HG02840 (cell line): Measurements from ENCODE around the gene LARP1.

Source experiments
- ATAC-seq: cut with Tn5 transposase; IDR thresholded peaks from one replicate; pipeline ENCODE4 v1.9.1; 2021; ENCODE audit warnings: mild to moderate bottlenecking, moderate library complexity, moderate number of reproducible peaks; ENCODE audit not compliant: unreplicated experiment, low FRiP score

LARP1 gene

DNA sequence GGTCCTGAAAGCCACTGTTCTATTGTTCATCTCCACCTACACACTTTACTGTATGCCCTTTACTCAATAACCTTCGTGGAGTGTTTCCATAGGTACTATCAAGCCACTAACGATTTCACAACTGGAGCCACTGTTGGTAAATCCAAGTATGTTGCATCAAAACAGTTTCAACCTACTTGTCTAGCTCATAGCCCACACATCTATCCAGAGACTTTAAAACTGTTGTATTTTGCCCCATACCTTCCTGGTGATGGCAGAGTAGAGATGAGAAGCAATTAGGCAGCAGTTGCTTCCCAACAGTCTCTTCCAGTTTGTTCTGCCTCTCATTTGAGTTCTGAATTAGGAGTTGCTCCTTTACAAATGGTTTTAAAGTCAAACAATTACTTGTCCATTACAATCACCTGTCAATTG lies 94.6 kb downstream of the LARP1 start:
- no peak for ATAC-seq

DNA sequence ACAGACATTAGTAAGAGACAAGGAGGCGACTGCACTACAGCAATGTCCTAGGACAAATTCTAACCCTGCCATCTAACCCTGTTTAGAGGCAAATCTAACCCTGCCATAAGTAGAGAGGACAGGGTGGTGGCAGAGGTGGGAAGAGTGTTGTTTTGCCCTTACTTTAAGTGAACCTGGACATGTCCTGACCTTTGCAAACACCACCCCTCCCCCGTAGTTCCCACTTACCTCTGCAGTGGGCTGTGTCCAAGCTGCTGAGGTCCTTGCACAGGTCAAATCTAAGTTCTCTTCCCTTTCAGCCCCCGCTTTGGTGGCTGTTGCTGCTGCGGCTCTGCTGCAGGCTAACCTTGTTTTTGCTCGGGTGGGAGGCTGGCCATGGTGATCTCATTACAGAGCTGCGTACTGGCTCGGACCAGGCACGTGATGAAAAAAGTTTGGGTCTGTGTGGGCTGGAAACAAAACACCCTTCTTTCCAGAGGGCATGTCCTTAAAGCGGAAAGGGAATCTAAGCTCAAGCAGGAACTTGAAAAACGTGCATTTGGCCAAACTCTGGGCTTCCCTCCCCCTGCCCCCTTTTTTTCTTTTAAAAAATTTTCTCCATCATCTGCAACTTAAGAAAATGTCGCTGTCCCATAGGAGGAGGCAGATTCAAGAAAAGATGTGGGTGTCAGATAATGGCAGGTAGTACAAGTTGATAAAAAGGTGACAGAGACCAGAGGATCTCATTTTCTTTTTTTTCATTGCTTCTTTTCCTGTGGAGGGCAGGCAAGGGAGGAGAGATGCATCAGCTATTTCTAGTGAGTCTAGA lies 95.3 kb downstream of the LARP1 start, which contains the start of gene FAXDC2:
TSS of gene FAXDC2 (minus strand) at position 349 of the 808 bp plus-strand sequence. CDS start 12,425 bp downstream, outside the sequence.
- ATAC-seq = no peak

DNA sequence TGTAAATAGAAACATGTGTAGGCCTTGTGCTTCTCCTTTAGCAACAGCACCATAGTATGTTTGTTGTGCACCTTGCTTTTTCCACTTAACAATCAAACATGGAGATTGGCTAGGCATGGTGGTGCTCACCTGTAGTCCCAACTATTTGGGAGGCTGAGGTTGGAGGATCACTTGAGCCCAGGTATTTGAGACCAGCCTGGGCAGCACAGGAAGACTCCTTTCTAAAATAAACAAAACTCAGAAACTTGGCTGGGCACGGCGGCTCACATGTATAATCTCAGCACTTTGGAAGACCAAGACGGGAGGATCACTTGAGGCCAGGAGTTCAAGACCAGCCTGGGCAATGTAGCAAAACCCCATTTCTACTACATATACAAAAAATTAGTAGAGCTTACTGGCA lies 96.2 kb downstream of the LARP1 start:
- no peak for ATAC-seq

DNA sequence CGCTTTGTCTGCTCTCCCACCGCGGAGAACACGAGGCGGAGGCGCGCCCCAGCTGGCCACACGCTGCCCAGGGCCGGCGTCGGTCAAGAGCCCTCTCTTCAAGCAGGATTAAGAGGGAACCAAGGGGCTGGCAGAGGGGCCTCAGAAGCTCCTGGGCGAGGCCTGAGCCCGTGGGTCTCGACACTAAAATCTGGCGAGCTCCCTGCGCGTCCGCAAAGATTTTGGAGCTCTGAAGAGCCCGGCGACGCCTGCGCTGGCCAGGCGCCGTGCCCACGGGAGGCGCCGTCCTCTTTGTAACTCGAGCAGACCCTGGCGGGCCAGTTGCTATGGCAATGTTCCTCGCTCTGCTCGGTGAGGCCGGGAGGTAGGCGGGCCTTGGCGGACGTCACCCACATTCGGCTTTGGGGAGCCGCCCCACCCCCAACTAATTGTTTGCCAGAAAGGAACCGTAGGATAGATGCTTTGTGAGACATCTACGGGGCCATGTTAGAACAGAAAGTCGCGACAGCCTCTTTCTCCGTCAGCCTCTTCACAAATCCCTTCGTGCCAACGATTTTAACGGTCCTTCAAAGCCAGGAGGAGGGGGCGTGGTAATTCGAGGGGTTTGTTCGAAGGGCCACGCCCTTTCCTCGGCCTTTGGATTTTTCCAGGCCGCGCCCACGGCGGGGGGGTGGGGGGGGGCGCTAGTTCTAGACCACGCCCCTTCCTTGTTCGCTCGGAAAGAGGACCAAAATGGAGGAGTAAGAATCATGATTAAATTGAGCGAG lies 102.5 kb downstream of the LARP1 start:
- peak; percentile 63 for ATAC-seq

DNA sequence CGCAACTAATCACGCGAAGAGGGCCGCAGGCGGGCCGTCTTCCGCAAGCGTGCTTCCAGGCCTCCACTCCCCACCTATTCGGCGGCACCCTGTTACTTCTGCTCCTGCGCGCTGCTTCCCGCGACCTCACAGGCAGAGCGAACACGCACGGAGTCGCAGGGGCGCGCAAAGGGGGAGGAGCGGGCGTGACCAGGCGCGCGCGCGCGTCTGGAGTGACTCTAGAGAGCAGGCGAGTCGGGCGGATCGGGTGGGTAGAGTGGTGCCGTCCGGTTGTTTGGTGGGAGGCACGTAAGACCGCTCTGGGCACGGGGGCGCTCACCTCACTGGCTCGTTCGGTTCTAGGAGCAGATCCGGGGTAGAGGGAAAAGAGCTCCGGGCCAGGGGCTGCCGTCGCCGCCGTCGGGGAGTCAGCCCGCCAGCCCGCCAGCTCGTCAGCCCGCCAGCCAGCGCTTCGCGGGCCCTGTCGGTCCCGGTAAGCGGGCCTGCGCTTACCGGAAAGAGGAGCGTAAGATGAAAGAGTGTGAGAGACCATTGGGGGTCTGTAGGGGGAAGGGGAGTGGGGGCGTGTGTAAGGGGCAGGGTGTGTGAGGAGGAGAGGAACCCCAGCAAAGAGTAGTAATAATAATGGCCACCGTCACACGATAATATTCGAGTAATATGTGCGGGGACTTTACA lies 103.3 kb downstream of the LARP1 start, which contains the start of gene CNOT8:
TSS of gene CNOT8 (plus strand) at position 331 of the 675 bp plus-strand sequence. CDS start 4,652 bp downstream, outside the sequence.
- ATAC-seq = peak; percentile 77

DNA sequence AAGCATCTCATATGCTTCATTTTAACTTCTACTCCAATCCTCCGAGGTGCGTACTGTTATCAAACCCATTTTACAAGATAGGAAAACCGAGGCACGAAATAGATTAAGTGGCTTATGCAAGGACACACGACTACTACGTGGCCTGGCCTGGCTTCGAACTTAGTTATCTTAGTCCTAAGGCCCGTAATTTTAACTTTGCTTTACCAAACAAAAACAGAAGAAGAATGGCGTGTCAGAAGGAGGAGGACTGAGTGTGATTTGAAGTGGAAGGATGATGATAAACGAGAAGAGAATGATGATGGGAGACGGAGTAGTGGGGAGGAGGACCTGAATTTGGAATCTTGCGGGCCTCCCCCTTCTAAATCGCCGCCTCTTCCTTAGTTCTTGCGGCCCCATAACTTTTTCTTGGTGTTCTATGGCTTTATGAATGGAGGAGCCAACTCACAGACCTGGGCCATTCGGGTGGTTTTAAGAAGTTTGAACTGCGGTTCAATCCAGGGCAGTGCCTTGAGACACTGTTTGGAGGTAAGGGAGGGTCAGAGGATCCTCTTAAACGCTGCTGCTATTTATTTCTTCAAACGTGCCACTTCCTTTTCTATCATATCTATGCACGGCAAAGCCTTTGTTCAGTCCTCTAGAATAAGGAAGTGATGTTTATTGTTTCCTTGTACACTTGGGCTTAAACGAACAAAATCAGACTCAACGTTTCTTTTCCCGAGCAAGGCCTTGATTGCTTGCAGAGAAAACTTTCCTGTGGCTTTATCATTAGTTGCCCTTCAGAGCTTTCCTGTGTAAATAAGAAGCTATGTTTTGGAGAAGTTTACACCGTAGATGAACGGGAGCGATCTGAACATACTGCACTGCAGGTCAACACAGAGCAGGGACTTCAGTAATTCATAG lies 104.0 kb downstream of the LARP1 start:
- ATAC-seq = no peak

DNA sequence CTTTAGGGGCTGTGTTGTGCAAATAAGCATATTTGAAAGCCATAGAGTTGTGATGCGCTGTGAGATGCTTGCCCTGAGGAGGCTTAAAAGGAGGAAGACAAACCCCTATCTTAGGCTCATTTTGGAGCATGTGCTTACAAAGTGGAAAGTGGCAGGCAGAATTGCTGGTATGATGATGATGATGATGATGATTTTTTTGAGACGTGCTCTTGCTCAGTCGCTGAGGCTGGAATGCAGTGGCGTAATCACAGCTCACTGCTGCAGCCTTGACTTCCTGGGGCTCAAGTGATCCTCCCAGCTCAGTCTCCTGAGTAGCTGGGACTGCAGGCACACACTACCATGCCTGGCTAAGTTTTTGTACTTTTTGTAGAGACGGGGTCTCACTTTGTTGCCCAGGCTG lies 104.9 kb downstream of the LARP1 start:
- no peak for ATAC-seq

DNA sequence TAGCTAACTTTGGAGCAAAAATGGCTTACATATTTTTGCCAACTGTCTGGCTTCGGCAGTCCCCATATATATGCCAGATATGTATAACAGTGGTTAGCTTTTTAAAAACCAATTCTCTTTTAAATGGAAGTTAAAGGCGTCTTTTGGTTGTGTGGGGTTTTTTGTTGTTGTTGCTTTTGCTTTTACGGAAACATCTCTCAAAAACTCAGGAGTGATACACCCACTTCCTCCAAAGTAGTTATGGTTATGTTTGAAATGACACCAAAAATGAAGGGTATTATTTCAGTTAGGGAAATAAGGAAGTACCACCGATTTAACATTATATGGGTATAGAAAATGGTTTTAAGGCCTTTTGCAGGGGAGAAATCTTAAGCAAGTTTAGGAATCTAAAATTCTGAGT lies 105.6 kb downstream of the LARP1 start:
- no peak for ATAC-seq

DNA sequence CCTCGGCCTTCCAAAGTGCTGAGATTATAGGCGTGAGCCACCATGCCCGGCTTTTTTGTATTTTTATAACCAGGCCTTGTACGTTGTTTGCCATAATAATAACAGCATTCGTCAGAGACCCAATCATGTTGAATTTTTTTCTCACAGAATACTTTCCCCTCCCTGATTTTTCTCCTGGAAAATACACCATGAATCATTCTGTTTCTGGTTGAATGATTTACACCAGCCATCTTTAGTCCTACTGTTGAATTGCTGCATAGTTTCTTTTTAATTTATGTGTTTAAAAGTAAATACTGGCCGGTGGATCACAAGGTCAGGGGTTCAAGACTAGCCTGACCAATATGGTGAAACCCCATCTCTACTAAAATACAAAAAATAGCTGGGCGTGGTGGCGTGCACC lies 106.8 kb downstream of the LARP1 start:
- no peak for ATAC-seq

DNA sequence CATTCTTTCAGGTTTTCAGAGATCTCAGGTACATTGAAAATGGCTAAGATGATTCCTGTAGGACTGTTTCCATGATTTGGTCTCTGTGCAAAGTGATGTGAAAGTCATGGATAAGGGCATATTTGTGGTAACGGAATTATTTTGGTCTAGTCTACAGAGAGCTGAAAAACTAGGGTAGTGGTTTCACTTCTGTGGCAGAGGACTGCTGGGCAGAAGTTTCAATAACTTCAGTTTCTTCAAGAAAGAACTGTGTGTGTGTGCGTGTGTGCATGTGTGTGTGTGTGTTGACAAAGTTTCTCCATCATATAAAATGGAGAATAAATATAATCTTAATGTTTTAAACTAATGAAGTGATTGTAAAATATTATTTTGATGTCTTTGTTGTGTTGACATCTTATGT lies 107.6 kb downstream of the LARP1 start:
- no peak for ATAC-seq

DNA sequence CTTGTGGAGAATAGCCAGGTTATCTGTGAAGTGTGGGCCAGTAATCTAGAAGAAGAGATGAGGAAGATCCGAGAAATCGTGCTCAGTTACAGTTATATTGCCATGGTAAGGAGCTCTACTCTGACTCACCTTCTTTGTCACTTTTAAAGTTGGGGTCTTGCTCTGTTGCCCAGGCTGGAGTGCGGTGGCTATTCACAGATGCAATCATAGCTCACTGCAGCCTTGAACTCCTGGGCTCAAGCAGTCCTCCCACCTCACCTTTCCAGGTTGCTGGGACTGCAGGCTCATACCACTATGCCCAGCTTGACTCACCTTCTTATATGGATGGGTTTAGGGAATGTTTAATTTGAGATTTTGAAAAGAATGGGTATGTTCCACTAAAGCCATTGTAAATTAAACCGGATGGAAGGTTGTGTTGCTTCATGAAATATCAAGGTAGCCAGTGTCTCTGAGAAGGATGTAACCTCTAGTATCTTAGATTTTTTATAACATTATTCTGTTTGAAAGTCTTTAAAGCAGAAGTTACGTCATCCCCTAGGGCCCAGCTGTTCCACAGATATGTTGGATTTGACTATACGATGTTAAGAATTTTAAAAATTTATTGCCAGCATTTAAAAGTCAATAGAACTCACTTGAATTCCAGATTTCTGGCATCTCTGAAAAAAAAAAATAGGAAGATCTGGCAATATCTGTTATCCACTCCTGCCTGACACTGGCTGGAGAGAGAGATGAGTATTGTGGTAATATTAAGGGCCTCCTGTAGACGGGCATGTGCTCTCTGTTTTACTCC lies 108.3 kb downstream of the LARP1 start:
- no peak for ATAC-seq

DNA sequence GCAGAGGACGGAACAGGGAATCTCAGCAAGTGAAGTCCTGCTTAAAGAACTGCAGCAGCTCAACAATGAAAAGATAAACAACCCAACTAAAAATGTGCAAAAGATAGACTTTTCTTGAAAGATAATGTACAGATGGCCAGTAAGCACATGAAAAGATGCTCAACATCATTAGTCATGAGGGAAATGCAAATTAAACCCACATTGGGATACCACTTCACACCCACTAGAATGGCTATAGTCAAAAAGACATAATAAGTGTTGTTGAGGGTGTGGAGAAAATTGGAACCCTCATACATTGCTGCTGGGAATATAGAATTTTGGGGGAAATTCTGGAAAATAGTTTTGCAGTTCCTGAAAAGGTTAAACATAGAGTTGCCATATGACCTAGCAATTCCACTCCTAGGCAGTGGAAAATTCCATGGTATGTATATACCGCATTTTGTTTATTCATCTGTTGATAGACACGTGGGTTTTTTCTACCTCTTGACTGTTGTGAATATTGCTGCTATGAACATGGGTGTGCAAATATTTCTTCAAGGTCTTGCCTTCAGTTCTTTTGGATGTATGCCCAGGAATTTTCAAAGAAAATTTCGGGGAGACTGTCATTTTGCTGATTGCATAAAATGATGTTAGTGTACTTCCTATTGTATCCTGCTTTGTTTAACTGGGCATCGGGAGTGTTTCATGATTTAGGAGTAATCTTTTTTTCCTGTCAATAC lies 110.4 kb downstream of the LARP1 start:
- ATAC-seq = no peak

DNA sequence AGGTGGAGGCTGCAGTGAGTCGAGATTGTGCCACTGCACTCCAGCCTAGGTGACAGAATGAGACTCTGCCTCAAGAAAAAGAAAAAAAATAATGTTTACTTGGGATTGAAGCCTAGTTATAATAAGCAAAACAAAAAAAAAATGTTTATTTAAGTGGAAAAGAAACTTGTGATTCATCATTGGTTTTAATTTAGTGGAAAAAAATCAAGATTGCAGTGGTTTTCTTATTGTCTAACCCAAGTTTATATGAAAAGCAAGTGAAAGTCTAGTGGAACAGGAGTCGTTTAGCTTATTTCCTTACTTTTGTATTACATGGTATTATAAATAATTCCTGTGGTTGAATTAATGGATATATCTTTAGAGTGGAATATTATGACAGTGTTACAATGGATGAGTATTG lies 111.7 kb downstream of the LARP1 start:
- no peak for ATAC-seq
